Neural cell (in vitro differentiated cells): ENCODE measurements around the gene GTF2F2.

Source experiments
- CTCF ChIP-seq: fragments of 450-650 bp; IDR thresholded peaks from 2 replicates; pipeline ENCODE4 v1.5.1; 2014; ENCODE audit warnings: antibody characterized with exemption, mild to moderate bottlenecking, moderate library complexity; ENCODE audit not compliant: poor library complexity, severe bottlenecking
- EZH2 ChIP-seq: fragments of 200-600, 300-800 bp; shearing (Covaris generic), sonication (generic); IDR thresholded peaks from 2 replicates; pipeline ENCODE4 v1.6.1; 2014; ENCODE audit warnings: antibody characterized with exemption, low read length, borderline replicate concordance, mild to moderate bottlenecking; ENCODE audit not compliant: insufficient read depth, poor library complexity, severe bottlenecking
- POLR2AphosphoS5 ChIP-seq: IDR thresholded peaks from 2 replicates; pipeline ENCODE4 v1.6.1; 2012
- REST ChIP-seq: IDR thresholded peaks from 2 replicates; pipeline ENCODE4 v1.6.1; 2012; ENCODE audit warnings: borderline replicate concordance

- TF ChIP-seq EZH2, result no peak
- TF ChIP-seq CTCF, result no peak
- no peak for TF ChIP-seq REST
- no peak for TF ChIP-seq POLR2AphosphoS5
Observed at GRCh38 chr13:45162194-45162593, 41.9 kb downstream of the GTF2F2 start.
